IMR-90 (cell line): ENCODE results near the gene CEP128. TPM values are rescaled to one million over a fixed set of nuclear protein-coding genes. Genes with fewer than 3 reads are reported as not detected.

Experiments
- ATAC-seq: fragments of 200-7000 bp; cut with Tn5 transposase; 2 replicates; pipeline ENCODE4 v1.9.1; 2020; ENCODE audit warnings: low read depth, mild to moderate bottlenecking, moderate library complexity
- BruUV-seq: library from RNA; stranded (reverse); fragments of 400-500 nt; replicated peaks from 2 replicates; lab custom pipeline; 2021; lab: Mats Ljungman, UMichigan
- CTCF ChIA-PET: fragments of 300-600 bp; formaldehyde crosslinking; extraction: SDS; loops from one replicate; lab custom pipeline; 2021; ENCODE audit warnings: antibody characterized with exemption; lab: Yijun Ruan, JAX
- POLR2A ChIA-PET: fragments of 300-600 bp; sonication (Branson Sonifier 250); formaldehyde crosslinking; loops from one replicate; lab custom pipeline; 2022; ENCODE audit warnings: antibody characterized with exemption; ENCODE audit not compliant: unreplicated experiment; lab: Charles Lee
- DNase-seq: peaks from one replicate; pipeline ENCODE4 v3.0.0; 2013
- H2AFZ ChIP-seq: replicated peaks from 2 replicates; pipeline ENCODE3; 2013; ENCODE audit warnings: low read length, mild to moderate bottlenecking; ENCODE audit not compliant: poor library complexity
- H2AK5ac ChIP-seq: 2 replicates; pipeline ENCODE4 v1.6.1; 2013; ENCODE audit warnings: low read depth, low read length, inconsistent platforms
- H2AK9ac ChIP-seq: replicated peaks from 2 replicates; pipeline ENCODE3; 2013; ENCODE audit warnings: mild to moderate bottlenecking, low read depth, low read length, moderate library complexity; ENCODE audit not compliant: poor library complexity
- H2BK120ac ChIP-seq: 2 replicates; pipeline ENCODE4 v1.6.1; 2013; ENCODE audit warnings: low read depth, low read length, inconsistent platforms
- H2BK15ac ChIP-seq: 3 replicates; pipeline ENCODE4 v1.6.1; 2013; ENCODE audit warnings: low read depth, low read length, inconsistent platforms
- H2BK20ac ChIP-seq: 2 replicates; pipeline ENCODE4 v1.6.1; 2013; ENCODE audit warnings: low read depth, mild to moderate bottlenecking, inconsistent platforms, low read length, moderate library complexity
- H2BK5ac ChIP-seq: 2 replicates; pipeline ENCODE4 v1.6.1; 2013; ENCODE audit warnings: mild to moderate bottlenecking, low read depth, low read length, inconsistent platforms; ENCODE audit not compliant: poor library complexity, severe bottlenecking
- H3K14ac ChIP-seq: replicated peaks from 2 replicates; pipeline ENCODE4 v1.6.1; 2013; ENCODE audit warnings: low read depth, low read length, inconsistent platforms
- H3K18ac ChIP-seq: 2 replicates; pipeline ENCODE4 v1.6.1; 2013; ENCODE audit warnings: low read depth, low read length, control low read depth
- H3K23ac ChIP-seq: 2 replicates; pipeline ENCODE4 v1.6.1; 2013; ENCODE audit warnings: low read depth, low read length, inconsistent platforms
- H3K27ac ChIP-seq: 2 replicates; pipeline ENCODE4 v1.5.1; 2013; ENCODE audit warnings: mild to moderate bottlenecking, control low read depth, low read length; ENCODE audit not compliant: insufficient read depth
- H3K27me3 ChIP-seq: 2 replicates; pipeline ENCODE4 v1.6.1; 2013; ENCODE audit warnings: low read length; ENCODE audit not compliant: control insufficient read depth, insufficient read depth
- H3K36me3 ChIP-seq: 2 replicates; pipeline ENCODE4 v1.6.1; 2013; ENCODE audit warnings: low read length, mixed read lengths; ENCODE audit not compliant: control insufficient read depth, insufficient read depth
- H3K4ac ChIP-seq: 2 replicates; pipeline ENCODE4 v1.6.1; 2013; ENCODE audit warnings: low read depth, low read length, inconsistent platforms
- H3K4me1 ChIP-seq: 2 replicates; pipeline ENCODE4 v1.6.1; 2013; ENCODE audit warnings: low read length, mixed read lengths; ENCODE audit not compliant: control insufficient read depth, insufficient read depth
- H3K4me2 ChIP-seq: 2 replicates; pipeline ENCODE4 v1.6.1; 2013; ENCODE audit warnings: low read depth, mild to moderate bottlenecking, control low read depth, low read length, moderate library complexity
- H3K4me3 ChIP-seq: 2 replicates; pipeline ENCODE4 v1.5.1; 2013; ENCODE audit warnings: low read depth, mild to moderate bottlenecking, control low read depth, low read length, moderate library complexity; ENCODE audit not compliant: insufficient read depth
- H3K56ac ChIP-seq: 2 replicates; pipeline ENCODE4 v1.6.1; 2013; ENCODE audit warnings: low read length, inconsistent platforms; ENCODE audit not compliant: insufficient read depth; ENCODE audit errors: extremely low read depth
- H3K79me1 ChIP-seq, 2 experiments: 2 replicates each; pipeline ENCODE4 v1.6.1; 2013; ENCODE audit warnings: low read length in 2 of 2, inconsistent platforms in 1 of 2, low read depth in 1 of 2
- H3K9ac ChIP-seq: 2 replicates; pipeline ENCODE4 v1.6.1; 2013; ENCODE audit warnings: low read depth, low read length, control low read depth
- H3K9me1 ChIP-seq: 2 replicates; pipeline ENCODE4 v1.6.1; 2013; ENCODE audit warnings: low read length, inconsistent platforms; ENCODE audit not compliant: insufficient read depth
- H3K9me3 ChIP-seq: 2 replicates; pipeline ENCODE4 v1.6.1; 2013; ENCODE audit warnings: low read length; ENCODE audit not compliant: control insufficient read depth, insufficient read depth
- H4K20me1 ChIP-seq: 2 replicates; pipeline ENCODE4 v1.6.1; 2013; ENCODE audit warnings: low read length, inconsistent platforms; ENCODE audit not compliant: insufficient read depth
- H4K5ac ChIP-seq: 2 replicates; pipeline ENCODE4 v1.6.1; 2013; ENCODE audit warnings: mild to moderate bottlenecking, low read depth, low read length, control low read depth
- H4K8ac ChIP-seq, 2 experiments: 2 replicates each; pipeline ENCODE4 v1.6.1; 2013; ENCODE audit warnings: low read depth in 2 of 2, low read length in 2 of 2, control low read depth in 1 of 2, inconsistent platforms in 1 of 2
- H4K91ac ChIP-seq: 2 replicates; pipeline ENCODE4 v1.6.1; 2013; ENCODE audit warnings: low read depth, low read length, inconsistent platforms; ENCODE audit not compliant: insufficient read depth
- BHLHE40 ChIP-seq: fragments of 150-350 bp; IDR thresholded peaks from 2 replicates; pipeline ENCODE4 v1.6.1; 2016; ENCODE audit warnings: mild to moderate bottlenecking, low read depth, low read length
- CEBPB ChIP-seq: IDR thresholded peaks from 2 replicates; pipeline ENCODE4 v1.6.1; 2012; ENCODE audit warnings: low read depth, low read length, improper control_type of control experiment
- CHD1 ChIP-seq: IDR thresholded peaks from 2 replicates; pipeline ENCODE4 v1.6.1; 2012; ENCODE audit warnings: low read depth, low read length, improper control_type of control experiment
- FOS ChIP-seq: fragments of 150-350 bp; IDR thresholded peaks from 2 replicates; pipeline ENCODE4 v1.6.1; 2016; ENCODE audit warnings: low read depth, low read length
- MAFK ChIP-seq: IDR thresholded peaks from 2 replicates; pipeline ENCODE4 v1.6.1; 2012; ENCODE audit warnings: low read depth, low read length, improper control_type of control experiment
- MAZ ChIP-seq: IDR thresholded peaks from 2 replicates; pipeline ENCODE4 v1.6.1; 2012; ENCODE audit warnings: low read depth, mild to moderate bottlenecking, low read length, improper control_type of control experiment, moderate library complexity, borderline replicate concordance
- POLR2A ChIP-seq: IDR thresholded peaks from 2 replicates; pipeline ENCODE4 v1.6.1; 2012; ENCODE audit warnings: mild to moderate bottlenecking, low read depth, low read length
- RFX5 ChIP-seq: IDR thresholded peaks from 2 replicates; pipeline ENCODE4 v1.8.0; 2012; ENCODE audit warnings: low read depth, mild to moderate bottlenecking, low read length, moderate library complexity
- SMC3 ChIP-seq: fragments of 150-350 bp; IDR thresholded peaks from 2 replicates; pipeline ENCODE4 v1.6.1; 2016; ENCODE audit warnings: low read depth, mild to moderate bottlenecking, antibody characterized with exemption, low read length, moderate library complexity
- WGBS, 2 experiments: methylation state at CpG; one replicate each; pipeline versions ENCODE4 v1.1.5 to v1.1.7; 2013; ENCODE audit warnings: missing lambda C conversion rate in 2 of 2; ENCODE audit not compliant: insufficient read length in 1 of 2; ENCODE audit errors: extremely low coverage in 2 of 2; 5-methylcytosine and 5-hydroxymethylcytosine counted together
- dilution Hi-C: fragments of 300-500 bp; cut with HindIII; formaldehyde crosslinking; loops from one replicate; pipeline ENCODE4 v1.14.3; 2018; ENCODE audit warnings: low sequenced_read_pairs; ENCODE audit not compliant: unreplicated experiment
- in situ Hi-C: fragments of 300-500 bp; cut with MboI; formaldehyde crosslinking; loops from 3 replicates; pipeline ENCODE4 v1.14.3; 2019; ENCODE audit warnings: low sequenced_read_pairs, inconsistent platforms, mixed read lengths
- intact Hi-C: fragments of 100-400 bp; cut with micrococcal nuclease; formaldehyde crosslinking; loops from 2 replicates; pipeline ENCODE4 v1.10.0; 2022
- polyA plus RNA-seq, 3 experiments: library from polyadenylated mRNA; depleted of rRNA; stranded (reverse); fragments of >200 nt; gene quantifications; 2 replicates each; pipeline ENCODE4 v1.2.3, GENCODE V29; 2012; ENCODE audit warnings: low replicate concordance in 1 of 3
- total RNA-seq: library from RNA; depleted of rRNA; stranded (reverse); fragments of >200 nt; gene quantifications from 2 replicates; pipeline ENCODE4 v1.2.3, GENCODE V29; 2012
- TF ChIP-seq, protein P1 (sequence below): conservative IDR thresholded peaks from 2 replicates; pipeline ENCODE4 v1.5.1; 2012; ENCODE audit warnings: mild to moderate bottlenecking, low read depth, low read length, improper control_type of control experiment
- TF ChIP-seq, protein P2 (sequence below): fragments of 150-350 bp; IDR thresholded peaks from 2 replicates; pipeline ENCODE4 v1.6.1; 2017; ENCODE audit warnings: mild to moderate bottlenecking, antibody characterized with exemption, low read length, low read depth
- TF ChIP-seq, protein P3 (sequence below): fragments of 150-350 bp; IDR thresholded peaks from 2 replicates; pipeline ENCODE4 v1.6.1; 2016; ENCODE audit warnings: low read depth, mild to moderate bottlenecking, low read length, moderate library complexity, borderline replicate concordance

Gene CEP128
- total and polyA plus RNA-seq, 2 of the 4 experiments (the other 2 are of a cell fraction), result 1.9 to 5.7 TPM

DNA sequence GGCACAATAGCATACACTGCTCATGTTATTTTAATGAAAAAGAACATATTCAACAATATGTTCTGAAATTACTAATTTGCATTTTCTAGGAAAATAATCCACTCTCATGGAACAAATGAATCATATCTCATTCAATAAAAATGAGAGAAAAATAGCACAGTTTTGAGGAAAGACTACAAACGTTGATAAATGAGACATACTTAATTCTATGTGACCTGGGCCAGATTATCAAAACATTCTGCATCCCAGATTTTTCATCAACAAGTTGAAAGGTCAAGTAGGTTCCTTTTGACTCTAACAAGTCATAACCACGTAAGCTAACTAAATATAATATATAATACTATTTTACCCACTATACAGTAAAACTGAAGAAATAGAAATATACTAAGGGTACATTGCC, 296.7 kb downstream of the CEP128 start:
- CTCF ChIA-PET, result no interaction called here
- no peak overlapping the region for H2BK120ac ChIP-seq
- POLR2A ChIA-PET, result no interaction called here
- H2AK5ac ChIP-seq, result no peak overlapping the region
- no peak overlapping the region for H3K18ac ChIP-seq
- no peak overlapping the region for H4K5ac ChIP-seq
- no peak for TF ChIP-seq MAFK
- TF ChIP-seq, protein P1, sequence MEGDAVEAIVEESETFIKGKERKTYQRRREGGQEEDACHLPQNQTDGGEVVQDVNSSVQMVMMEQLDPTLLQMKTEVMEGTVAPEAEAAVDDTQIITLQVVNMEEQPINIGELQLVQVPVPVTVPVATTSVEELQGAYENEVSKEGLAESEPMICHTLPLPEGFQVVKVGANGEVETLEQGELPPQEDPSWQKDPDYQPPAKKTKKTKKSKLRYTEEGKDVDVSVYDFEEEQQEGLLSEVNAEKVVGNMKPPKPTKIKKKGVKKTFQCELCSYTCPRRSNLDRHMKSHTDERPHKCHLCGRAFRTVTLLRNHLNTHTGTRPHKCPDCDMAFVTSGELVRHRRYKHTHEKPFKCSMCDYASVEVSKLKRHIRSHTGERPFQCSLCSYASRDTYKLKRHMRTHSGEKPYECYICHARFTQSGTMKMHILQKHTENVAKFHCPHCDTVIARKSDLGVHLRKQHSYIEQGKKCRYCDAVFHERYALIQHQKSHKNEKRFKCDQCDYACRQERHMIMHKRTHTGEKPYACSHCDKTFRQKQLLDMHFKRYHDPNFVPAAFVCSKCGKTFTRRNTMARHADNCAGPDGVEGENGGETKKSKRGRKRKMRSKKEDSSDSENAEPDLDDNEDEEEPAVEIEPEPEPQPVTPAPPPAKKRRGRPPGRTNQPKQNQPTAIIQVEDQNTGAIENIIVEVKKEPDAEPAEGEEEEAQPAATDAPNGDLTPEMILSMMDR, result no peak
- no peak for TF ChIP-seq MAZ
- TF ChIP-seq FOS, result no peak
- no peak for TF ChIP-seq BHLHE40
- no peak for TF ChIP-seq CEBPB
- TF ChIP-seq RFX5, result no peak
- TF ChIP-seq, protein P2, sequence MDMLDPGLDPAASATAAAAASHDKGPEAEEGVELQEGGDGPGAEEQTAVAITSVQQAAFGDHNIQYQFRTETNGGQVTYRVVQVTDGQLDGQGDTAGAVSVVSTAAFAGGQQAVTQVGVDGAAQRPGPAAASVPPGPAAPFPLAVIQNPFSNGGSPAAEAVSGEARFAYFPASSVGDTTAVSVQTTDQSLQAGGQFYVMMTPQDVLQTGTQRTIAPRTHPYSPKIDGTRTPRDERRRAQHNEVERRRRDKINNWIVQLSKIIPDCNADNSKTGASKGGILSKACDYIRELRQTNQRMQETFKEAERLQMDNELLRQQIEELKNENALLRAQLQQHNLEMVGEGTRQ, result no peak
- TF ChIP-seq SMC3, result no peak
- no peak for TF ChIP-seq CHD1
- TF ChIP-seq, protein P3, sequence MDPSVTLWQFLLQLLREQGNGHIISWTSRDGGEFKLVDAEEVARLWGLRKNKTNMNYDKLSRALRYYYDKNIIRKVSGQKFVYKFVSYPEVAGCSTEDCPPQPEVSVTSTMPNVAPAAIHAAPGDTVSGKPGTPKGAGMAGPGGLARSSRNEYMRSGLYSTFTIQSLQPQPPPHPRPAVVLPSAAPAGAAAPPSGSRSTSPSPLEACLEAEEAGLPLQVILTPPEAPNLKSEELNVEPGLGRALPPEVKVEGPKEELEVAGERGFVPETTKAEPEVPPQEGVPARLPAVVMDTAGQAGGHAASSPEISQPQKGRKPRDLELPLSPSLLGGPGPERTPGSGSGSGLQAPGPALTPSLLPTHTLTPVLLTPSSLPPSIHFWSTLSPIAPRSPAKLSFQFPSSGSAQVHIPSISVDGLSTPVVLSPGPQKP, result no peak
- TF ChIP-seq POLR2A, result no peak
- ATAC-seq (no peak), DNase-seq (no peak)
- intact Hi-C loops (no loop called here), in situ Hi-C loops (no loop called here), dilution Hi-C loops (no loop called here)
- no peak overlapping the region for H4K8ac ChIP-seq
- H3K9ac ChIP-seq, result no peak overlapping the region
- H3K4me1 ChIP-seq, result no peaks in the 10 kb centered on the region
- no peak overlapping the region for H3K23ac ChIP-seq
- H3K9me1 ChIP-seq, result no peaks in the 10 kb centered on the region
- no peaks in the 10 kb centered on the region for H3K79me1 ChIP-seq
- no peak overlapping the region for H2BK20ac ChIP-seq
- H3K27ac ChIP-seq, result no peak overlapping the region
- H2AK9ac ChIP-seq, result no peak overlapping the region
- no peak overlapping the region for H3K4me2 ChIP-seq
- H3K4ac ChIP-seq, result no peak overlapping the region
- no TSS peak for BruUV-seq
- no peaks in the 10 kb centered on the region for H4K20me1 ChIP-seq
- H3K56ac ChIP-seq, result no peak overlapping the region
- no peak overlapping the region for H3K14ac ChIP-seq
- H3K36me3 ChIP-seq, result no peaks in the 10 kb centered on the region
- no peak overlapping the region for H2BK15ac ChIP-seq
- no peaks in the 10 kb centered on the region for H3K27me3 ChIP-seq
- WGBS, 2 experiments, result no CpG with 5 or more reads among the region's 2 CpGs
- no peak overlapping the region for H2BK5ac ChIP-seq
- H2AFZ ChIP-seq, result no peak overlapping the region
- H3K9me3 ChIP-seq, result no peaks in the 10 kb centered on the region
- no peak overlapping the region for H4K91ac ChIP-seq
- no peak overlapping the region for H3K4me3 ChIP-seq
